ENCODE measurements around the gene CANT1.

DNA sequence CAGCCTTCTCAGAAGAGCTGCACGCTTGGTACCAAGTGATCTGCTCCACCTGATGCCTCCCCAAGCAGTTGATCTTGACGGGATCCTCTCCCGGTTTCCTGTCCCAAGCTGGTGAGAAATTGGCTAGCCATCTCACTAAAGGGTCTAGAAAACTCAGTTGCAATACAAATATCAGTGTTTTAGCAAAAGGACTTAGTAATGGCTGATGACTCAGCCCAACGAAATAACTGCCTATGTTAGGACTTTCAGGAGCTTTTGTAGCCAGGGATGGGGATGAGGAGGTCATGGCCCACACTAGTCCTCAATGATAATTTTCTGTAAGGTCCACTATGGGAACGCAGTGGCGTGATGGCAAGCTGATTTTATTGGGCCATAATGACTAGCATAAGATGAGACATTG lies 41.7 kb upstream of the CANT1 start:
- TF ChIP-seq, protein P1, sequence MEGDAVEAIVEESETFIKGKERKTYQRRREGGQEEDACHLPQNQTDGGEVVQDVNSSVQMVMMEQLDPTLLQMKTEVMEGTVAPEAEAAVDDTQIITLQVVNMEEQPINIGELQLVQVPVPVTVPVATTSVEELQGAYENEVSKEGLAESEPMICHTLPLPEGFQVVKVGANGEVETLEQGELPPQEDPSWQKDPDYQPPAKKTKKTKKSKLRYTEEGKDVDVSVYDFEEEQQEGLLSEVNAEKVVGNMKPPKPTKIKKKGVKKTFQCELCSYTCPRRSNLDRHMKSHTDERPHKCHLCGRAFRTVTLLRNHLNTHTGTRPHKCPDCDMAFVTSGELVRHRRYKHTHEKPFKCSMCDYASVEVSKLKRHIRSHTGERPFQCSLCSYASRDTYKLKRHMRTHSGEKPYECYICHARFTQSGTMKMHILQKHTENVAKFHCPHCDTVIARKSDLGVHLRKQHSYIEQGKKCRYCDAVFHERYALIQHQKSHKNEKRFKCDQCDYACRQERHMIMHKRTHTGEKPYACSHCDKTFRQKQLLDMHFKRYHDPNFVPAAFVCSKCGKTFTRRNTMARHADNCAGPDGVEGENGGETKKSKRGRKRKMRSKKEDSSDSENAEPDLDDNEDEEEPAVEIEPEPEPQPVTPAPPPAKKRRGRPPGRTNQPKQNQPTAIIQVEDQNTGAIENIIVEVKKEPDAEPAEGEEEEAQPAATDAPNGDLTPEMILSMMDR (IDR thresholded peaks at IDR 0.05), result no peak
- TF ChIP-seq POLR2A (IDR thresholded peaks at IDR 0.05), result no peak
